ENCODE results near the gene BPIFA3. TPM values are rescaled to one million over a fixed set of nuclear protein-coding genes. Genes with fewer than 3 reads are reported as not detected.

The BPIFA3 gene
- not detected in 2 replicates for total RNA-seq (2016; rRNA removed; fragmentation: Illumina TruSeq; extraction: Trizol)
- total RNA-seq (2016; cell fraction: cytosol; rRNA removed; fragmentation: Illumina TruSeq; extraction: Trizol; ENCODE audit: low read depth) = not detected in 2 replicates
- not detected in 2 replicates for total RNA-seq (2016; cell fraction: insoluble cytoplasmic fraction; rRNA removed; fragmentation: Illumina TruSeq; extraction: Trizol)
- total RNA-seq (2016; cell fraction: membrane; rRNA removed; fragmentation: Illumina TruSeq; extraction: Trizol) = not detected in 2 replicates
- not detected in 2 replicates for total RNA-seq (2016; cell fraction: nucleus; rRNA removed; fragmentation: Illumina TruSeq; extraction: Trizol)
- polyA plus RNA-seq (2011; rRNA removed) = not detected in 2 replicates
- not detected in 2 replicates for polyA plus RNA-seq (2011; cell fraction: cytosol; rRNA removed)
- not detected in 2 replicates for polyA plus RNA-seq (2011; cell fraction: nucleus; rRNA removed)
- not detected in 2 replicates for polyA plus RNA-seq (2012)
- not detected in 2 replicates for polyA plus RNA-seq (2016; cell fraction: cytosol; fragmentation: Illumina TruSeq; extraction: Trizol; ENCODE audit: low read depth)
- not detected in 2 replicates for polyA plus RNA-seq (2016; cell fraction: insoluble cytoplasmic fraction; fragmentation: Illumina TruSeq; extraction: Trizol; ENCODE audit: low read depth)
- polyA plus RNA-seq (2016; cell fraction: membrane; fragmentation: Illumina TruSeq; extraction: Trizol; ENCODE audit: low read depth) = not detected in 2 replicates
- polyA plus RNA-seq (2016; cell fraction: nucleus; fragmentation: Illumina TruSeq; extraction: Trizol; ENCODE audit: insufficient read depth, low read depth) = not detected in 2 replicates
- polyA minus RNA-seq (2011; rRNA and poly(A)+ RNA removed; ENCODE audit: low replicate concordance) = not detected in 2 replicates
- polyA minus RNA-seq (2011; cell fraction: cytosol; rRNA and poly(A)+ RNA removed) = not detected in 2 replicates
- not detected in 2 replicates for polyA minus RNA-seq (2011; cell fraction: nucleus; rRNA and poly(A)+ RNA removed)
- not detected for Bru-seq, nascent RNA
- BruChase-seq, experiment 1, labeled RNA remaining after a 6-hour chase = not detected
- not detected for BruChase-seq, experiment 2, labeled RNA remaining after a 2-hour chase
- long read RNA-seq, experiment 1 = 0 reads
- long read RNA-seq, experiment 2 = 0 reads

- Histone ChIP-seq H3K27me3 (ENCODE audit: control insufficient read depth in 1 of 2, insufficient read depth in 2 of 2, low read length in 2 of 2) (peaks cover 2 to 9% of the 10 kb centered on the region in 2 experiments; a peak in 2 of 5 replicates), H3K9ac (ENCODE audit: insufficient read depth, low read depth, low read length) (no peak within 1 kb of the TSS), H3K36me3 (replicated peaks in 1 of 2; ENCODE audit: control insufficient read depth in 1 of 2, insufficient read depth in 2 of 2, low read length in 2 of 2) (no peaks in the 10 kb centered on the region), H3K4me1 (ENCODE audit: insufficient read depth, low read length) (no peaks in the 10 kb centered on the region), H3K4me2 (ENCODE audit: low read depth, low read length) (no peak within 1 kb of the TSS), H3K27ac (ENCODE audit: extremely low read length, insufficient read depth, low read length) (no peak within 1 kb of the TSS), H3K9me3 (ENCODE audit: low read length) (no peaks in the 10 kb centered on the region), H4K20me1 (ENCODE audit: insufficient read depth, low read length) (0 out of 2 replicates have a peak, but pooled peaks cover 2% of the 10 kb centered on the region), H3K79me2 (ENCODE audit: insufficient read depth, low read length) (no peaks in the 10 kb centered on the region), H2AFZ (ENCODE audit: low read length) (no peak within 1 kb of the TSS), H3K4me3 (replicated peaks in 1 of 3; ENCODE audit: insufficient read depth in 1 of 3, low read depth in 2 of 3, low read length in 3 of 3) (no peak within 1 kb of the TSS)
- BruUV-seq (replicated peaks) = no TSS peak
- no peak for FAIRE-seq
- in situ Hi-C loops (cut with HindIII; ENCODE audit: extremely low pct_ligation_motif_present, low pct_unique_long_range_greater_than_20kb) = loop anchor here (10.0 kb wide), 1 partner anchor 312 kb away; no protein-coding TSS in a partner anchor
- ATAC-seq = no peak
- ChIA-PET POLR2A (no interaction called here), CTCF (ENCODE audit: low intra/inter-chr PET ratio, low total read pairs) (no interaction called here)
- no peak for DNase-seq (ENCODE audit: low spot score)
- intact Hi-C loops (cut with micrococcal nuclease; ENCODE audit: unreplicated experiment) = no loop called here
- 0% methylated on average over 2 of the region's 2 CpGs for WGBS (ENCODE audit: low lambda C conversion rate)
- TF ChIP-seq ZBTB2 (CRISPR knock-in tag; IDR thresholded peaks at IDR 0.05; ENCODE audit: low read depth) = no peak
- no peak for TF ChIP-seq ARID4A (CRISPR knock-in tag; IDR thresholded peaks at IDR 0.05; ENCODE audit: borderline replicate concordance)
- TF ChIP-seq, protein P1, sequence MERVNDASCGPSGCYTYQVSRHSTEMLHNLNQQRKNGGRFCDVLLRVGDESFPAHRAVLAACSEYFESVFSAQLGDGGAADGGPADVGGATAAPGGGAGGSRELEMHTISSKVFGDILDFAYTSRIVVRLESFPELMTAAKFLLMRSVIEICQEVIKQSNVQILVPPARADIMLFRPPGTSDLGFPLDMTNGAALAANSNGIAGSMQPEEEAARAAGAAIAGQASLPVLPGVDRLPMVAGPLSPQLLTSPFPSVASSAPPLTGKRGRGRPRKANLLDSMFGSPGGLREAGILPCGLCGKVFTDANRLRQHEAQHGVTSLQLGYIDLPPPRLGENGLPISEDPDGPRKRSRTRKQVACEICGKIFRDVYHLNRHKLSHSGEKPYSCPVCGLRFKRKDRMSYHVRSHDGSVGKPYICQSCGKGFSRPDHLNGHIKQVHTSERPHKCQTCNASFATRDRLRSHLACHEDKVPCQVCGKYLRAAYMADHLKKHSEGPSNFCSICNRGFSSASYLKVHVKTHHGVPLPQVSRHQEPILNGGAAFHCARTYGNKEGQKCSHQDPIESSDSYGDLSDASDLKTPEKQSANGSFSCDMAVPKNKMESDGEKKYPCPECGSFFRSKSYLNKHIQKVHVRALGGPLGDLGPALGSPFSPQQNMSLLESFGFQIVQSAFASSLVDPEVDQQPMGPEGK (CRISPR knock-in tag; IDR thresholded peaks at IDR 0.05) = no peak
- no peak for TF ChIP-seq NFRKB (IDR thresholded peaks at IDR 0.05)
- TF ChIP-seq ZNF564 (CRISPR knock-in tag; IDR thresholded peaks at IDR 0.05) = no peak
- no peak for TF ChIP-seq HDAC6 (IDR thresholded peaks at IDR 0.05; ENCODE audit: low read depth, low read length)
- no peak for TF ChIP-seq UBTF (CRISPR knock-in tag; IDR thresholded peaks at IDR 0.05)
- no peak for TF ChIP-seq ZNF317 (CRISPR knock-in tag; IDR thresholded peaks at IDR 0.05)
Observed at GRCh38 chr20:33217052-33217451, at the start of gene BPIFA3. TSS of gene BPIFA3 (plus strand) at chr20:33217352. CDS start at chr20:33217537, 185 bp downstream.

Measured in HepG2 (cell line).